Tibial nerve (tissue), 4 donors: Measurements from ENCODE around the gene KLHL25.

Experiments
- CTCF ChIP-seq, 5 experiments: fragments of 200-600 bp in 3 of 5; fragments of 450-650 bp in 2 of 5; sonication (generic) in 3 of 5; IDR thresholded peaks; one replicate each; pipeline ENCODE4 v1.5.1; 2016 to 2019; ENCODE audit warnings: antibody characterized with exemption in 5 of 5, mild to moderate bottlenecking in 3 of 5, moderate library complexity in 2 of 5
- EP300 ChIP-seq, 2 donors: sonication (generic); formaldehyde crosslinking; IDR thresholded peaks; one replicate each; pipeline ENCODE4 v1.6.1; 2017; ENCODE audit warnings: antibody characterized with exemption in 2 of 2, mild to moderate bottlenecking in 1 of 2
- POLR2A ChIP-seq, 2 donors: fragments of 450-650 bp; IDR thresholded peaks; one replicate each; pipeline ENCODE4 v1.6.1; 2017; ENCODE audit warnings: antibody characterized with exemption in 2 of 2, mild to moderate bottlenecking in 2 of 2, moderate library complexity in 2 of 2

- TF ChIP-seq POLR2A (IDR thresholded peaks at IDR 0.05) = no peak
- TF ChIP-seq CTCF (IDR thresholded peaks at IDR 0.05) = no peak
- TF ChIP-seq EP300 (IDR thresholded peaks at IDR 0.05) = no peak
Measured at GRCh38 chr15:85768595-85769168, 26.0 kb downstream of the KLHL25 start.
